ENCODE measurements around the gene CCL1. TPM values are rescaled to one million over a fixed set of nuclear protein-coding genes. Genes with fewer than 3 reads are reported as not detected.

CCL1 gene
- total RNA-seq, 1 experiment from 2014 or later, result not detected

DNA sequence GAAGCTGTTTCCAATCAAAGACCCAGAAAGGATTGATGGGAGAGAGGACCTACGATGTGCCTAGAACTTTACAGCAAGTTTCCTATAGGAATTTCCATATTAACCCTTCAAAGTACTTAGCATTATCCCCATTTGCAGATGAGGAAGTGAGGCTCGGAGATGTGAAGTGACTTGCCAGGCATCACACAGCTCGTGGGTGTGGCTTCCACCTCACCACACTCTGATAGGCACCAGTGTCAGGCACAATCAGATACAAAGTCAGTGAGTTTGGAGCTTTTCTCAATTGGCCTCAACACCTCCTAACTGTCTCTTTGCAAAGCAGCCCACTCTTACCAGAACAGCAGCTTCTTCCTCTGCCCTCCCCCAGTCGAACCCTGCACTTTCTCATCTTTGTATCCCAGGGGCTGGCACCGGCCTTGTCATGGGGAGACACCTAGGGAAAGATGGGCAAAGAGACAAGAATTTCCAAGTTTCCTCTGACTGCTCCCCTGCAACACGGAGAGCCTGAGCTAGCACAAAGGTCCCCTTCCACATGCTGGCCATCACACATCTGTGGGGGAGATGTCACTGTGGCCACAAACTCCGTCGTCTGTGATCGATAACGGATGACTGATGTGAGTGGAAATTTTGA is 37.4 kb upstream of the CCL1 start:
- H3K27ac Mint-ChIP-seq (ENCODE audit: low read depth, unreplicated experiment), result no peak overlapping the region
- no peaks in the 10 kb centered on the region for H3K9me3 Mint-ChIP-seq (ENCODE audit: unreplicated experiment)
- DNase-seq (ENCODE audit: unreplicated experiment), result no peak
- H3K36me3 Mint-ChIP-seq (ENCODE audit: insufficient read depth, unreplicated experiment), result no peaks in the 10 kb centered on the region
- no peak for TF ChIP-seq CTCF (IDR thresholded peaks at IDR 0.05; ENCODE audit: unreplicated experiment)
- peaks cover 4% of the 10 kb centered on the region for H3K4me1 Mint-ChIP-seq (ENCODE audit: insufficient read depth, unreplicated experiment)
- intact Hi-C loops (cut with micrococcal nuclease), result no loop called here
- POLR2A ChIA-PET, result no interaction called here
- BruUV-seq (replicated peaks), result no TSS peak
- CTCF ChIA-PET, result no interaction called here
- no peak overlapping the region for H3K4me3 Mint-ChIP-seq (ENCODE audit: unreplicated experiment)
- H3K27me3 Mint-ChIP-seq (ENCODE audit: insufficient read depth, unreplicated experiment), result no peaks in the 10 kb centered on the region

DNA sequence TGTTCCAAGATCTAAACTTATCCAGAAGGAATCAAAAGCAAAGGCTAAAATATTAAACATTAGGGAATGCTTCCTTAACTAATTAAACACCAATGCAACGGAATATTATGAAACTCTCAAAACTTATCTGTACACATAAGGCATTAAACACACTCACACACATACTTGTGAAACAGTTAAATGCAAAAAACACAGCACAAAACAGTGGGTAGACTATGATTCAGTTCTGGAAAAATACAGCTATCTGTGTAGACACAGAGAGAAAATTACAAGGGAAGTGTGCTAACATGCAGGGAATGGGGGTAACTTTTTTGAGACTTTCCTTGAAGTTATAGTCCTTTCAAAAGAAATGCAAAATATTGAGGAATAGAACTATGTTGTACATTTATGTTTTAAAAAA is 36.7 kb upstream of the CCL1 start:
- DNase-seq (ENCODE audit: unreplicated experiment), result no peak
- BruUV-seq (replicated peaks), result no TSS peak
- H3K4me3 Mint-ChIP-seq (ENCODE audit: unreplicated experiment), result no peak overlapping the region
- H3K9me3 Mint-ChIP-seq (ENCODE audit: unreplicated experiment), result peaks cover 7% of the 10 kb centered on the region
- TF ChIP-seq CTCF (IDR thresholded peaks at IDR 0.05; ENCODE audit: unreplicated experiment), result no peak
- peaks cover 4% of the 10 kb centered on the region for H3K4me1 Mint-ChIP-seq (ENCODE audit: insufficient read depth, unreplicated experiment)
- CTCF ChIA-PET, result no interaction called here
- no peaks in the 10 kb centered on the region for H3K36me3 Mint-ChIP-seq (ENCODE audit: insufficient read depth, unreplicated experiment)
- no peak overlapping the region for H3K27ac Mint-ChIP-seq (ENCODE audit: low read depth, unreplicated experiment)
- POLR2A ChIA-PET, result no interaction called here
- intact Hi-C loops (cut with micrococcal nuclease), result no loop called here
- H3K27me3 Mint-ChIP-seq (ENCODE audit: insufficient read depth, unreplicated experiment), result peaks cover 4% of the 10 kb centered on the region

DNA sequence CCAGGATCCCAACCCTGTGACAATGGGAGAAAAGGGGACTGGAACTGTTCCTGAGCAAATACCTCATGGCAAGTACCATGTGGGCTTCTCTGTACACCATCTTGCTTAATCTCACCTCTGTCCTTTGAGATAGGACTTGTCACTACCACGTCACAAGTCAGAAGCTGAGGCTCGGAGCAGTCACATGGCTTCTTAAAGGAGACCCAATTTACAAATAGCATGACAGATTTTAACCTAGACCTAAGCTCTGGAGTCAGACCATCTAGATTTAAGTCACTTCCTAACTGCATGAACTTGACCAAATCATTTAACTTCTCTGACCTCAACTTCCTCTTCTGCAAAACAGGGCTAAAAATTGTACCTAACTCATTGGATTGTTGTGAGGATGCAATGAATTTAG is 36.0 kb upstream of the CCL1 start:
- no peak overlapping the region for H3K27ac Mint-ChIP-seq (ENCODE audit: low read depth, unreplicated experiment)
- intact Hi-C loops (cut with micrococcal nuclease), result no loop called here
- ChIA-PET CTCF (interaction anchor here (0.5 kb wide), 1 partner anchor 21 kb away, joined by 4 read pairs; no protein-coding TSS in a partner anchor), POLR2A (no interaction called here)
- H3K9me3 Mint-ChIP-seq (ENCODE audit: unreplicated experiment), result peaks cover 13% of the 10 kb centered on the region
- no peak overlapping the region for H3K4me3 Mint-ChIP-seq (ENCODE audit: unreplicated experiment)
- no peaks in the 10 kb centered on the region for H3K36me3 Mint-ChIP-seq (ENCODE audit: insufficient read depth, unreplicated experiment)
- H3K4me1 Mint-ChIP-seq (ENCODE audit: insufficient read depth, unreplicated experiment), result peaks cover 4% of the 10 kb centered on the region
- DNase-seq (ENCODE audit: unreplicated experiment), result no peak
- no peak for TF ChIP-seq CTCF (IDR thresholded peaks at IDR 0.05; ENCODE audit: unreplicated experiment)
- BruUV-seq (replicated peaks), result no TSS peak
- H3K27me3 Mint-ChIP-seq (ENCODE audit: insufficient read depth, unreplicated experiment), result peaks cover 9% of the 10 kb centered on the region

GRCh38 chr17:34397265-34397664 is 34.2 kb upstream of the CCL1 start:
- no peak overlapping the region for H3K27ac Mint-ChIP-seq (ENCODE audit: low read depth, unreplicated experiment)
- H3K9me3 Mint-ChIP-seq (ENCODE audit: unreplicated experiment), result peaks cover 13% of the 10 kb centered on the region
- POLR2A ChIA-PET, result no interaction called here
- no peaks in the 10 kb centered on the region for H3K36me3 Mint-ChIP-seq (ENCODE audit: insufficient read depth, unreplicated experiment)
- peaks cover 4% of the 10 kb centered on the region for H3K4me1 Mint-ChIP-seq (ENCODE audit: insufficient read depth, unreplicated experiment)
- no peak for DNase-seq (ENCODE audit: unreplicated experiment)
- intact Hi-C loops (cut with micrococcal nuclease), result no loop called here
- H3K27me3 Mint-ChIP-seq (ENCODE audit: insufficient read depth, unreplicated experiment), result peaks cover 9% of the 10 kb centered on the region
- no peak for TF ChIP-seq CTCF (IDR thresholded peaks at IDR 0.05; ENCODE audit: unreplicated experiment)
- CTCF ChIA-PET, result interaction anchor here (0.5 to 1.8 kb wide), 3 partner anchors 22 to 860 kb away, joined by 3 to 6 read pairs (median 4); no protein-coding TSS in a partner anchor
- H3K4me3 Mint-ChIP-seq (ENCODE audit: unreplicated experiment), result no peak overlapping the region
- BruUV-seq (replicated peaks), result no TSS peak

Measured in MCF 10A (cell line).